HG03432 (cell line): ENCODE data around the gene NSMF.

ENCODE experiments used
- ATAC-seq: cut with Tn5 transposase; IDR thresholded peaks from one replicate; pipeline ENCODE4 v1.9.1; 2021; ENCODE audit warnings: mild to moderate bottlenecking, moderate library complexity; ENCODE audit not compliant: unreplicated experiment

The NSMF gene, protein sequence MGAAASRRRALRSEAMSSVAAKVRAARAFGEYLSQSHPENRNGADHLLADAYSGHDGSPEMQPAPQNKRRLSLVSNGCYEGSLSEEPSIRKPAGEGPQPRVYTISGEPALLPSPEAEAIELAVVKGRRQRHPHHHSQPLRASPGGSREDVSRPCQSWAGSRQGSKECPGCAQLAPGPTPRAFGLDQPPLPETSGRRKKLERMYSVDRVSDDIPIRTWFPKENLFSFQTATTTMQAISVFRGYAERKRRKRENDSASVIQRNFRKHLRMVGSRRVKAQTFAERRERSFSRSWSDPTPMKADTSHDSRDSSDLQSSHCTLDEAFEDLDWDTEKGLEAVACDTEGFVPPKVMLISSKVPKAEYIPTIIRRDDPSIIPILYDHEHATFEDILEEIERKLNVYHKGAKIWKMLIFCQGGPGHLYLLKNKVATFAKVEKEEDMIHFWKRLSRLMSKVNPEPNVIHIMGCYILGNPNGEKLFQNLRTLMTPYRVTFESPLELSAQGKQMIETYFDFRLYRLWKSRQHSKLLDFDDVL

DNA sequence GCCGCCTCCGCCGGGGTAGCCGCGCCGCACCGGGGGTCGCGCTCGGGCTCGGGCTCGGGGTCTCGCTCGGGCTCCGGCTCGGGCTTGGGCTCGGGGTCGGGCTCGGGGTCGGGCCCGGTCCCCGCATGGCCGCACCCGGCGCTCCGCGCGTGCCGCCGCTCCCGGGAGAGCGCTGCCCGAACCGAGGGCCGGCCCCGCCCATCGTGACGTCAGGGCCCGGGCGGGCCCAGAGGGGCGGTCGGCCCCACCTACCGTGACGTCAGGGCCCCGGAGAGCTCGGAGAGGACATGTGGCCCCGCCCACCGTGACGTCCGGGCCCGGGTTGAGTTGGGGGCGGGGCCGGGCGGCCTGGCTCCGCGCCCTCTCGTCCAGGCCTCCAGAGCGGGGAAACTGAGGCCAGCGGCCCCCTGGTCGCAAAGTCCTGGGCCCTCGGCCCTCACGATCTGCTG, at the start of gene NSMF:
NSMF (minus strand) TSS at position 183 of the 449 bp plus-strand sequence. CDS start 232 bp downstream, outside the sequence.
- peak; percentile 64 for ATAC-seq

DNA sequence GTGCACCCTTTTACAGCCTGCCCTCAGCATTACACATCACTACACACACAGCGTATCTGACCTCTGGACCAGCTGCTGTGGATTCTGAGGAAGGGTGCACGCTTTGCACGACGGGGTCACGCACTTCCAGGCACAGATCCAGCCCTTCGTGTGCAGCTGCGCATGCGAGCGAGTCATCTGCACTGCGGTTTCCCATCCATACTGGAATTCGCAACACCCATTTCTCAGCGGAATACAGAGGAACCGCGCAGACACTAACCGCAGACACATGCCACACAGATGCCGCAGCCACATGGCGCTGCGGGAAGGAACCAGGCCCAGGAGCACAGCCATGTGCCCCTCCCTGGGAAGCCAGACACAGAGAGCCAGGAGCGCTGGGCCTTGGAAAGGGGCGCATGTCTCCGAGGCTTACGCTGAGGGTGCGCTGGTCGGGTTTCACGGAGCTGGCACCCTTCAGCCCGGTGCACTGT, 47.6 kb upstream of the NSMF start:
- no peak for ATAC-seq

DNA sequence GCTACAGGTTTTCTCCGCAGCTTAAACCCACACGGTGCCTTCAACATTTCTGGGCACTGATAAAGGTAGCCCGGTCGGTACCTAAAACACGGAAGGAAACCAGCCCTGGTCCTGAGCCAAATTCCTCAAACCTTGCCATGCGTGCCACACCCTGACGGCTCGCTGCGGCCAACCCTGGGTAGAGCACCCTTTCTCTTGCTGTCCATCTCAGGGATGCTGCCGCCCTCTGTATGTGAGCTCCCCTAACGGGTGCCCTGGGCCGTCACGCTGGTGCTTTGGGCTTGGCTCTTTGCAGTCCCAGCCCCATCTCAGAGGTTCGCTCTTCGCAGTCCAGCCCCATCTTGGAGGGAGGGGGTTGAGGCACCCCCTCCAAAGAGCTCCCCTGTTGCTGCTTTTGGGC, 47.1 kb upstream of the NSMF start:
- no peak for ATAC-seq

DNA sequence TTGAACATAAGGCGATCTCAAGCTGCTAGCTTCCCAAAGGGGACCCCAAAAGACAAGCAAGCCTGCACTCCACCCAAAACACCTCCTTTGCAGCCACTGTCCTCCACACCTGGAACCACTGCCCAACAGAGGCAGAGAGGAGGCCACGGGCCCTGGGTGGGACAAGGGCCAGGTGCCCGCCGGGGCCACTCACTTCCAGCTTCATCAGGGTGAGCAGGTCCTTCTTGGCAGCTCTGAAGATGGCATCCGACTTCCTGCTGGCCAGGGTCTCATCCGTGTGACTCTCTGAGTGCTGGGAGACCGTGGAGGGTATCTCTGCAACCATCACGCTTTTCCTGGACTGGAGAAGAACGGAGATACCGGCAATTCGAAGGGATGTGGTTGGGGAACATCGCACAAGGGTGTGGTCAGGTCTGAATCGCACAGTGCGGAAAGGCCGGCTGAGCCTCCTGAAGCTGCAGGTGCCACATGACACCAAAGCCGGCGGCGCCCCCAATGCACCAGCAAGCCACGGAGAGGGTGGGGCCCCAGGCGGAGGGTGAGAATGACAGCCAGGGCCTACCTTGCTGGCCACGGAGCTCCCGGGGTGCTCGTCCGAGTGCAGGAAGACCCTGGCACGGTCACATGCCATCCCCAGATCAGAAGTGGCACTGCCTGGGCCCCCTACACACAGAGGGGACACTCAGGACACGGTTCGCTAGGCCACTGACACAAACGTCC, 46.4 kb upstream of the NSMF start:
- no peak for ATAC-seq

DNA sequence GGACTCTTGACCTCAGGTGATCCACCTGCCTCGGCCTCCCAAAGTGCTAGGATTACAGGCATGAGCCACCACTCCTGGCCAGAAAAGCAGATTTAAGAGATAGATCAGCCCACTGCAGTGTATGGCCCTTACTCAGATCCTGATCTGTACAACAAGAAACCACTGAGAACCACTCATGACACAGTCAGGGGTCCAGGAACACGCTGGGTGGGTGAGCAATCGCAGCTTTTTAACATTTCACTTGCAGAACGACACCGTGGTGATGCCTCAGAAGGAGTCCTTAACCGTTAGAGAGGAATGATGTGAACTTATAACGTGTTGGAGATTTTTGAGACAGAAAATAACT, 45.3 kb upstream of the NSMF start:
- no peak for ATAC-seq

DNA sequence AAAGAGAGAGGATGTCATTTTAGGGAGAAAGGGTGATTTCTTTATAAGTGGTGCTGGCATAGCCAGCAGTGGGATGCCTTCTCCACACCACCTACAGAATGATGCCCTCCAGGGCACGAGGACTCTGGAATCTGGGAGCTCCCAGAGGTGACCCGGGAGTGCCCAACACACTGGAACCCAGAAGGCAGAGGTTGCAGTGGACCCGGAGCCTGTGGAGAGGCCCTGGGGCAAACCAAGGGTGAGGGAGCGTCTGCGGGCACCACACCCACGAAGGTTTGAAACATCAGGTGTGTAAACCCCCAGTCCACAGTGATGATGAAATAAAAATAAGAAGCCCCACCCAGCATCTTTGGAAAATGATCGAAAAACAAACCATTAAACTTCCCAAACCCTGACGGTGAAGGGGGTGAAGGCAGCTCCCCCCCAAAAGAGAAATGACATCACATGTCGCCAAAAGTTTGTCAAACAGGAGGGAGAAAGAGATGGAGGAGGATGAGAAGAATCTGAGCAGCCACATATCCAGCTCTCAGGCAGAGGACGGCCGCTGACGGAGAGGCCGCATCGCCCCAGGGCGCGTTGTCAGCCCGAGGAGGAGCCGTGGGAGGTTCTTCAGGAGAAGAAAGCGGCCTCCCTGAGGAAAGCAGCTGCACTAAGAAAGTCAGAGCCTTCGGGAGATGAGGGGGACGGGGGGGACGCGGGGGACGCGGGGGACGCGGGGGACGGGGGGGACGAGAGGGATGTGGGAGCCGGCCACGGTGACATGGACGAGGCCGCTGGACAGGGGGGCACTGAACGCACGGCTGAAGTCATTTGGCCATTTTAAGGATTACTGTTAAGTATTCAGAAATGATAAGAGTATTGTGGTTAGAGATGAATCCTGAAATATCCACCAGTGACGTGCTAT, 43.1 kb upstream of the NSMF start:
- no peak for ATAC-seq

DNA sequence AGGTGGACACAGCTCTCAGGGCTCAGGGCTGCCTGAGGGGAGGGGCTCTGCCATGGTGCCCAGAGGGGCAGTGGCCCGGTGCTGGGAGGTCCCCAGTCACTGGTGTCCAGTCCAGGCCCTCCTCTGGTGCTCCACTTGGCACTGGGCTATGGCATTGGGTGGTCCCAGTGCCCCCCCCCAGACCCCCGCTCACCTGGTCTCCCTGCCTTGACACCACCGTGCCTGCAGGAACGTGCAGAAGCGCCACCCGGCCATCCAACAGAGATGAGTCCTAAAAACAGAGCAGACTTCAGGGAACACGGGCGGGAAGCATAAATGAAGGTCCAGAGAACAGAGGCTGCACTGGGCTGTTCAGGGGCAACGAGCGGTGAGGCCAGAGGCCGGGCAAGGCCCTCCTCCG, 42.3 kb upstream of the NSMF start:
- ATAC-seq, result no peak

DNA sequence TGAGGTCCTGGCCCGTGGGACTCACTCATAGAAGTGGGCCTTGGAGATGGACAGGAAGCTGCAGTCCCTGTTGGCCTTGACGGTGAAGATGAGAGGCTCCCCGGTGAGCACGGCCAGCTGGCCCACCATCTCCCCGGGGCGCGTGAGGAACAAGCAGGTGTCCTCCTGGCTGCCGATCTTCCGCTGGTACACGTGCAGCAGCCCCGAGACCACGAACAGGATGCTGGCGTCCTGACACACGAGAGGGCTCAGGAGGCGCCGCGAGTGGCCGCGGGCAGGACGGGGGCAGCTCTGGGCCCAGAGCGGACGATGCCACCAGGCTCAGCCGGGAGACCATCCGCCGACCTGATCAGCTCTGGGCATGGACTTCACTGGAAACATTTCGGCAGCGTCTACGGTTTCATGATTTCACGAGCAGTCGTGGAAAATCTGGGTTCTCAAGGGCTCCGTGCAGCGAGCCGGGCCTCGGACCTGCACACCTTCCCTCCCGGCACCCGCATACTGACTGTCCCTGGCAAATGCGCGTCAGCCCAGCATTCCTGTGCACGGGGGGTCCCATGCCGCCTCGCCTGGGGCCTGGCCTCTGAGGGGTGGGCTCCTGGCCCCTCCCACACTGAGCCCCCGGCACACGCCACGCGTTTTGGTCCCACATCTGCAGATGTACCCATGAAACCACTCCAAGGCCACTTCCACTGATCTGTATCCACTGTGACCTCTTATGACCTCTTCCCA, 41.7 kb upstream of the NSMF start:
- ATAC-seq, result no peak

DNA sequence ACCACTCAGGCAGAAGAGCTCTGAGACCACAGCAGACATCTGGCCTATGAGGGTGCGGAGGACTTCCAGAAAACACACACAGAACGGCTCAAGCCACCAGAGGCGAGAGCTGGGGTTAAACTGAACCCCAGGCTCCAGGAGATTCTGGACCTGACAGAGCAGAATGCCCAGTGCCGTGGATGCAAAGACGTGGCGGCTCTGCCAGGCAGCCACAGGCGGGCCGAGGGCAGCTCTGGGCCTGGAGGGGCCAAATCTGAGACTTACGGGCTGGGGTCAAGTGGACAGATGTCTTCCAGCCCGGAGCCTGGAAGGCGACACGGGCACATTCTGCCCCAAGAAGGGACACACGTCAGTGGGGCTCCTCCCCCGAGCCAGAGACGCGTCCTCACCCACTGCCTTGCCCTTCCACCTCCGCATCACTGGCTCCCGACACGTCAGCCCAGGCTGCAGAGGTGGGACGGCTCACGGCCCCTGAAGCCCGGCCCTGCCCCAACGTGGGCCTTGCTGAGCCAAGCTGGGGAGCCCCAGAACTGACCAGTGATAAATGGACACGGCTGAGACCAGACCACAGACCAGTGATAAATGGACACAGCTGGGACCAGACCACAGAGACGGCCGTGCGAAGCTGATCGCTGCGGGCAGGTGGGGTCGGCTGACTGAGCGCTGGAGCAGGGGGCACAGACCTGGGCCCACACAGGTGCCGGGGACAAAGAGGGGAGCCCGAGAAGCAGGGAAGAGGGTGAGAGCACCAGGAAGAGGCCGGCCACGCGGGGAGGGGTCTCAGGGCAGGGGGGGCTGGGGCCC, 40.9 kb upstream of the NSMF start:
- ATAC-seq, result no peak

DNA sequence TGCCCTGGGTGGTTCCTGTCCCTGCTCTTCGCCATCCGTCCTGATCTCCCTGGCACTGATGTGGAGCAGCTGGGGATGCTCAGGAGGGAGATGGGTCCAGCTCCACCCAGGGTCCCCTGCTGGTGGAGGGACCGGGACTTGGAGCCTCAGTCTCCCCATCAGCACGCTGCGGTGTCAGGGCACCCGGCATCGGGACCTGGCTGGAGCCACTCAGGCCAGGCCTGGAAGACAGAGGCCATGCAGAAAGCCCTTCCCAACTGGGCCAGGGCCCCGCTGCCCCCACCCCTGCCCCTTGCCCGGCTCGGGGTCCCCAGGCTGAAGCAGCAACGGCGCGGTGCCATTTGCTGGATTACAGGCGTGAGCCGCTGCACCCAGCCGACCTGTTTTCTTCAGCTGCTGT, 40.3 kb upstream of the NSMF start:
- ATAC-seq, result no peak

DNA sequence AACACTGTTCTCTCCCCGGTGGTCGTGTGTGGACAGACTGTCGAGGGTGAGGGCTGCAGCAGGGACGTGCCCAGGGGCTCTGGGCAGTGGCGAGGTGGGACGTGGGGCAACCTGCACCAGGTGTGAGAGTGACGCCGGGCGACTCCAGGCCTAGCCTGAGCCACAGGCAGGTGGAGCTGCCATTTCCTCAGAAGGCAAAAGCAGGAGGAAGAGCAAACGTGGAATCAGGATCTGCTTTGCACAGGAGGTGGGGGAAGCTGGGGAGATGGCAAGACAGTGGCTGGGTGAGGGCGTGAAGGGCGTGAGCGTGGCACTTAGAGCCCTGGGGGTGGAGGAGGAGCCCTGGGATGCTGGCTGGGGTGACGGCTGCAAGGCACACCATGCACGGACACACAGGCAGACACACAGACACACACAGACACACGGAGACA, 39.6 kb upstream of the NSMF start:
- no peak for ATAC-seq

DNA sequence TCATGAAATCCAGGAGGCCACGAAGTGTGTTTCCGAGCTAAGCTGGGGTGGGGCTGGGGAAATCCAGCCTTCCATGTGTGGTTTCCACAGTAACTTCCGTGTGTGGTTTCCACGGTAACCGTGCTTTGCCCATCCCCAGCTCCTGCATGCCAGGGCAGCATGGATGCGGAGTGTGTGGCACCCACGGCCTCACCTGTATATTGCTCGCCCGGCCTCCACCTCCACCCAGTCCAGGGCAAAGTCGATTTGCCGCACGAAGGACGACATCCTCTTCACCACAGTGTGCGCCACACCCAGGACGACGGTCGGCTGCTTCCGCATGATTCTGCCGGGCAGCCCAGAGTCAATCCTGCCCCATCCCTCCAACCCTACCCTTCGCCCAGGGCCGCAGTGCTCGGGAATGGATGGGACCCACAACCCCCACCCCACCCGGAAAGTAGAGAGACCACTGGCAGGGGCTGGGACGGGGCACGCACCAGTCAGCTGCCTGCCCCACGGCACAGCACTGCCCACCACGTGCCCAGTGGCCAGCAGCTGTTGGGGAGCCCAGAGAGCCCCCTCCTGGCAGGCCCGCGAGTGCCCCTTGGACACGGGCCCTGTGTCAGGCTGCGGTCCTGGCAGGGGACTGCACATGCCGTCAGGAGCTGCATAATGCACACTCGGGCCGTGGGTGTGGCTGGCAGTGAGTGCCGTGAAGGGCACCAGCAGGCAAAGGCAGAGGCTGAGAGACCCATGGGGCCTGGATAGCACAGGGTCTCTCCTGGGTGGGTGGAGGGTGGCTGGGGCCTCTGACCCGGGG, 39.0 kb upstream of the NSMF start:
- no peak for ATAC-seq

DNA sequence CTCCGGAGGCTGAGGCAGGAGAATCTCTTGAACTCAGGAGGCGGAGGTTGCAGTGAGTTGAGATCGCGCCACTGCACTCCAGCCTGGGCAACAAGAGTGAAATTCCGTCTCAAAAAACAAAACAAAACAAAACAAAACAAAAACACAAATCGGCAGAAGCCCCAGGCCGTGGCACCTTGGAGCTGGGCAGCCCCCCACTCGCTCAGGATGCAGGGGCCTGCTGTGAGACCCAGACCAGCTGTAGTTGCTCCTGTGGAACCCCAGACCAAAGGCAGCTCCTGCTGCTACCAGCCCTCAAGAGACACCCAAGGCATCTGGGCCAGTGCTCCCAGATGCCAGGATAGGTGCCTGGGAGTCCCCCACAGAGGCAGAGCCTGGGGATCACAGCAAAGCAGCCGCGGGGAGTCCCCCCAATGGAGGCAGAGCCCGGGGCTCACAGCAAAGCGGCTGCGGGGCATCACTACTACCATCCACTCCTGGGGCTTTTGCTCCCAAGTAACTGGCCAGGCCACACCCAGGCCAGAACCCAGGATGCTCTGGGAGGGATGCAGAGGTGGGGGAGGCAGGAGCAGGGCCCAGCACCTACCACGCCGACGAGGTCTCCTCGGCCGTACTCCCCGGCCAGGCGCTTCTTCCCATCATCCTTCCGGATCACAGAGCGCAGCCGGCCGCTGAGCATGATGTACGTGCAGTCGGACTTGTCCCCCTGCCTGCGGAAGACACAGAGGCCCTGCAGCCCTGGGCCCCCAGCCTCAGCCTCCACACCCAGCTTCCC, 37.7 kb upstream of the NSMF start:
- no peak for ATAC-seq

DNA sequence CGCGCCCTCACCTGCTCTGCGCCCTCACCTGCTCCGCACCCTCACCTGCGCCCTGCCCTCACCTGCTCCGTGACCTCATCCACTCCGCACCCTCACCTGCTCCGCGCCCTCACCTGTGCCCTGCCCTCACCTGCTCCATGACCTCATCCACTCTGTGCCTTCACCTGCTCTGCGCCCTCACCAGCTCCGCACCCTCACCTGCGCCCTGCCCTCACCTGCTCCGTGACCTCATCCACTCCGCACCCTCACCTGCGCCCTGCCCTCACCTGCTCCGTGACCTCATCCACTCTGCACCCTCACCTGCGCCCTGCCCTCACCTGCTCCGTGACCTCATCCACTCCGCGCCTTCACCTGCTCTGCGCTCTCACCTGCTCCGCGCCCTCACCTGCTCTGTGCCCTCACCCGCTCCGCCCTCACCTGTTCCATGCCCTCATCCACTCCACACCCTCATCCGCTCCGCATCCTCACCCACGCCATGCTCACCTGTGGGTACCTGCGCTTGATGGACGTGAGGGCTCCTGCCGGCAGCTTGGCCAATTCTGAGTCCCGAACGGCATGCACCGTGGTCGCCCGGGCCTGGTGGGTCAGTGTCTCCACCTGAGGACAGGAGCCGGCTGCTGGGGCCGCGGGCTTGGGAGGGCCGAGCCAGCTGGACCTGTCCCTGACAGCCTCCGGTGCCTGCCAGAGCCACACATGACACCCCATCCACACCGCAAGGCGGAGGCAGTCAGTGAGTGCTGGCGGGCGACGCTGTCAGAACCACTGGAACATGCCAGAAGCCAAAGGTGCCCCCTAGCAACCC, 35.6 kb upstream of the NSMF start:
- no peak for ATAC-seq

DNA sequence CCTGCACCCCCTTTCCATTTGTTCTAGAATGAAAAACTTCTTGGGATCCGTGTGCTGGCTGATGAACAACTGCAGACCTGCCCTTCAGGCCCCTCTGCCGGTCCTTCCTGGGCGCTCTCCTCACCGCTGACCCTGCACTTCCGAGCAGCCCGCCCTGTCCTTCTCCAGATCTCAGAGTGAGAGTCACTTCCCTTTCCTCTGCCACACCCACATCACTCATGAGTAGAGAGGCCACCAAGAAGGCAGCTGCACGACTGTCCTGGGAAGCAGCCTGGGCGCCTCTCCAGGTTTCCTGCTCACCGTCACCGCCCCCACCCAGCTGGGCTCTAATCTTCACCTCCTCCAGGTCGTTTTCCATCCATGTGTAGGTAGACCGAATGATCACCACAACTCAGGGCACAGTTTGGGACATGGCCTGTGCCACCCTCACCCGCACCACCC, 35.0 kb upstream of the NSMF start:
- ATAC-seq, result no peak

DNA sequence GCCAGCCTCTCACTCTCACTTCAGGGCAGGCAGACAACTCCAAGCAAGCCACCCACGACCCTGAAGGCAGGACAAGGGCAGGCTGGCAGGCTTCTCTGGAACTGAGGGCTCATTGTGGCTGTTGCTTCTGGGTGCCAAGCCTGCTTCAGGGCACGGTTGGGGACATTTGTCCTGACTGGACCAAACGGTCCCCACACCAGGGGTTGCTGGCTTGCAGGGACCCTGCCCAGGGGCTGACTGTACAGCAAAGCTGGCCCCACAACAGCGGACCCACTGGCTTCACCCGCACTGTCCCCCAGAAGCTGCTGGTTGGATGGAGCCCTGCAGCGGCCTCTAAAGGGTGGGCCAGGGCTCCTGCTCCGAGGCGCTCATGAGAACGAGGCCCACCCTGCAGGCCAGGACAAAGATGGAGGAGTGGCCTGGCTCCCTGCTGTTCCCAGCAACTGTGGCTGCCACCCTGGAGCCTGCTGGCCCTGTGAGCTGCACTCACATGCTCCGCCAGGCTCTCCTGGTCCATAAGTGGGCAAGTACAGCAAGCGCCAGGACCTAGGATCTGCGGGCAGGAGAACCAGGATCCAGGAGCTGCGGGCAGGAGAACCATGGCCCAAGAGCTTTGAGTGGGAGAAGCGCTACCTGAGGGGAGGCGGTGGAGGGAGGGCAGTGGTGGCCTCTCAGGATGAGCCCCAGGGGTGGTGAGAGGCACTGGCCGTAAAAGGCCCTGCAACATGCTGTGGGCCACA, 34.4 kb upstream of the NSMF start:
- no peak for ATAC-seq
